B cell (primary cell): Measurements from ENCODE around the gene COL11A2. TPM values are rescaled to one million over a fixed set of nuclear protein-coding genes. Genes with fewer than 3 reads are reported as not detected.
A peak's percentile ranks its signal among the peaks of the same experiment; 100 is the strongest.

ENCODE experiments used
- ATAC-seq: fragments of 200-7000 bp; cut with Tn5 transposase; one replicate; pipeline ENCODE4 v1.10.0; 2021; ENCODE audit warnings: low read depth, mild to moderate bottlenecking, moderate number of reproducible peaks, moderate library complexity
- CTCF ChIA-PET: fragments of 350-600 bp; sonication (Branson Sonifier 250); formaldehyde crosslinking; loops from one replicate; lab custom pipeline; 2021; ENCODE audit warnings: antibody characterized with exemption, inconsistent platforms; lab: Charles Lee
- POLR2A ChIA-PET: fragments of 350-600 bp; sonication (Branson Sonifier 250); formaldehyde crosslinking; loops from one replicate; lab custom pipeline; 2021; ENCODE audit warnings: antibody characterized with exemption; lab: Charles Lee
- DNase-seq: peaks from one replicate; pipeline ENCODE4 v3.0.0; 2013
- H2AFZ ChIP-seq: 2 replicates; pipeline ENCODE4 v1.6.1; 2012; ENCODE audit warnings: mild to moderate bottlenecking, low read depth, low read length; ENCODE audit not compliant: insufficient read depth, poor library complexity, severe bottlenecking
- H3K27ac ChIP-seq, 2 donors: 1 replicate in 1 of 2; 2 replicates in 1 of 2; pipeline ENCODE4 v1.5.1; 2012 to 2013; ENCODE audit warnings: low read length in 2 of 2, mild to moderate bottlenecking in 2 of 2, moderate library complexity in 1 of 2
- H3K27me3 ChIP-seq, 4 experiments: fragments of 200-600 bp in 1 of 4; sonication (generic) in 1 of 4; replicated peaks in 1 of 4; 1 replicate in 2 of 4; 2 replicates in 2 of 4; pipeline versions ENCODE4 v1.6.1 to v1.7.0; 2013 to 2016; ENCODE audit warnings: low read length in 3 of 4, mild to moderate bottlenecking in 2 of 4, mixed read lengths in 1 of 4, moderate library complexity in 1 of 4; ENCODE audit not compliant: insufficient read depth in 4 of 4, control insufficient read depth in 3 of 4; ENCODE audit errors: control extremely low read depth in 1 of 4
- H3K36me3 ChIP-seq, 2 experiments: replicated peaks in 1 of 2; 1 replicate in 1 of 2; 2 replicates in 1 of 2; pipeline versions ENCODE4 v1.6.1 to v1.7.1; 2013; ENCODE audit warnings: low read length in 1 of 2; ENCODE audit not compliant: insufficient read depth in 2 of 2, control insufficient read depth in 1 of 2; ENCODE audit errors: control extremely low read depth in 1 of 2, extremely low read depth in 1 of 2
- H3K4me1 ChIP-seq, 2 donors: fragments of 200-600 bp in 1 of 2; sonication (generic) in 1 of 2; 1 replicate in 1 of 2; 2 replicates in 1 of 2; pipeline versions ENCODE4 v1.5.1 to v1.6.1; 2013 to 2017; ENCODE audit warnings: low read length in 2 of 2; ENCODE audit not compliant: control insufficient read depth in 2 of 2, insufficient read depth in 2 of 2
- H3K4me2 ChIP-seq: replicated peaks from 2 replicates; pipeline ENCODE3; 2012; ENCODE audit warnings: mild to moderate bottlenecking, low read depth, low read length; ENCODE audit not compliant: poor library complexity, severe bottlenecking
- H3K4me3 ChIP-seq, 5 experiments: fragments of 200-600 bp in 1 of 5; sonication (generic) in 1 of 5; 1 replicate in 3 of 5; 2 replicates in 2 of 5; pipeline versions ENCODE4 v1.5.1 to v1.7.0; 2011 to 2016; ENCODE audit warnings: low read length in 4 of 5, mild to moderate bottlenecking in 4 of 5, low read depth in 2 of 5, control low read depth in 1 of 5, moderate library complexity in 1 of 5; ENCODE audit not compliant: insufficient read depth in 1 of 5; ENCODE audit errors: control extremely low read depth in 1 of 5, extremely low read depth in 1 of 5
- H3K79me2 ChIP-seq: fragments of 200-600 bp; sonication (generic); one replicate; pipeline ENCODE4 v1.6.0; 2016; ENCODE audit warnings: low read length; ENCODE audit not compliant: control insufficient read depth, insufficient read depth
- H3K9ac ChIP-seq: fragments of 200-600 bp; sonication (generic); 2 replicates; pipeline ENCODE4 v1.6.1; 2017; ENCODE audit warnings: mild to moderate bottlenecking, low read length, moderate library complexity
- H3K9me3 ChIP-seq, 3 donors: one replicate each; pipeline versions ENCODE4 v1.6.1 to v1.7.1; 2013; ENCODE audit warnings: low read length in 2 of 3; ENCODE audit not compliant: control insufficient read depth in 2 of 3, insufficient read depth in 1 of 3; ENCODE audit errors: control extremely low read depth in 1 of 3
- H4K20me1 ChIP-seq: 2 replicates; pipeline ENCODE4 v1.6.0; 2012; ENCODE audit warnings: mild to moderate bottlenecking, low read length; ENCODE audit not compliant: insufficient read depth, control insufficient read depth, poor library complexity, severe bottlenecking
- H3K27ac Mint-ChIP-seq: one replicate; pipeline ENCODE4 v1.8.0; 2021; ENCODE audit warnings: mixed read lengths
- H3K27me3 Mint-ChIP-seq: one replicate; pipeline ENCODE4 v1.8.0; 2021; ENCODE audit warnings: mixed read lengths
- H3K4me1 Mint-ChIP-seq: one replicate; pipeline ENCODE4 v1.8.0; 2021; ENCODE audit warnings: mixed read lengths
- H3K4me3 Mint-ChIP-seq: one replicate; pipeline ENCODE4 v1.8.0; 2021; ENCODE audit warnings: mixed read lengths
- H3K9me3 Mint-ChIP-seq: one replicate; pipeline ENCODE4 v1.8.0; 2022; ENCODE audit warnings: mixed read lengths; ENCODE audit not compliant: insufficient read depth
- CTCF ChIP-seq: fragments of 200-600 bp; IDR thresholded peaks from one replicate; pipeline ENCODE4 v1.8.0; 2022; ENCODE audit warnings: antibody characterized with exemption, mild to moderate bottlenecking
- EZH2 ChIP-seq: IDR thresholded peaks from 2 replicates; pipeline ENCODE4 v1.6.1; 2012; ENCODE audit warnings: borderline replicate concordance, low read depth, mild to moderate bottlenecking, moderate library complexity, low read length; ENCODE audit not compliant: insufficient read depth, poor library complexity, severe bottlenecking
- WGBS: methylation state at CpG from one replicate; pipeline ENCODE4 v1.1.5; 2013; ENCODE audit warnings: missing lambda C conversion rate; ENCODE audit not compliant: insufficient coverage; 5-methylcytosine and 5-hydroxymethylcytosine counted together
- intact Hi-C: fragments of 100-400 bp; cut with micrococcal nuclease; formaldehyde crosslinking; loops from one replicate; pipeline ENCODE4 v1.10.0; 2022
- polyA plus RNA-seq: library from polyadenylated mRNA; depleted of rRNA; stranded (reverse); fragments of >200 nt; gene quantifications from 2 replicates; pipeline ENCODE4 v1.2.3, GENCODE V29; 2012
- total RNA-seq, 2 donors: library from RNA; stranded (reverse); fragments of 120-200 nt in 1 of 2; gene quantifications; 1 replicate in 1 of 2; 2 replicates in 1 of 2; pipeline versions ENCODE4 v1.2.3 to v1.2.4, GENCODE V29; 2013 to 2022

Gene COL11A2
- total and polyA plus RNA-seq, 2 donors (not counting 1 experiment from before 2014, with no cell fraction given), result 0.39 to 0.82 TPM

GRCh38 chr6:33198853-33199436 is 6.7 kb upstream of the COL11A2 start:
- H3K9me3 ChIP-seq, result no peaks in the 10 kb centered on the region
- peaks cover 23 to 44% of the 10 kb centered on the region in 2 donors for H3K4me1 ChIP-seq
- ChIA-PET POLR2A (interaction anchor here (0.6 to 1.3 kb wide), 6 partner anchors 10 to 165 kb away, joined by 3 to 12 read pairs (median 6); partner anchors contain the start of genes RGL2 and RING1), CTCF (interaction anchor here (0.7 kb wide), 1 partner anchor 207 kb away, joined by 3 read pairs; no protein-coding TSS in a partner anchor)
- H4K20me1 ChIP-seq, result peaks cover 25% of the 10 kb centered on the region
- peak overlapping the region; percentile 75 for H3K9ac ChIP-seq
- DNase-seq (no peak), ATAC-seq (no peak)
- H3K27me3 Mint-ChIP-seq, result no peaks in the 10 kb centered on the region
- peak overlapping the region; percentile 78 for H3K4me2 ChIP-seq
- H3K27me3 ChIP-seq, result no peaks in the 10 kb centered on the region
- no peaks in the 10 kb centered on the region for H3K9me3 Mint-ChIP-seq
- peak overlapping the region; percentile 99 for H3K4me3 Mint-ChIP-seq
- peaks cover 52% of the 10 kb centered on the region for H3K79me2 ChIP-seq
- TF ChIP-seq EZH2, result no peak
- TF ChIP-seq CTCF, result no peak
- peak overlapping the region; percentile 90 for H3K27ac Mint-ChIP-seq
- H3K36me3 ChIP-seq, result peaks cover 0 to 57% of the 10 kb centered on the region in 2 experiments
- intact Hi-C loops, result no loop called here
- peak overlapping the region in 2 of 5 experiments; percentile 83 to 92 for H3K4me3 ChIP-seq
- no peak overlapping the region for H2AFZ ChIP-seq
- H3K4me1 Mint-ChIP-seq, result peaks cover 61% of the 10 kb centered on the region
- WGBS, result 100% methylated on average over 1 of the region's 3 CpGs
- peak overlapping the region in 1 of 2 donors; percentile 93 for H3K27ac ChIP-seq
